GM23338 (cell line): Measurements from ENCODE around the gene SMYD1. TPM values are rescaled to one million over a fixed set of nuclear protein-coding genes. Genes with fewer than 3 reads are reported as not detected.

Experiments
- ATAC-seq: fragments of 200-7000 bp; cut with Tn5 transposase; 3 replicates; pipeline ENCODE4 v1.9.1; 2020
- DNase-seq: peaks from one replicate; pipeline ENCODE4 v3.0.0-alpha.2; 2015; ENCODE audit warnings: low spot score
- H2AFZ ChIP-seq: fragments of 200-600 bp; sonication (generic); 2 replicates; pipeline ENCODE4 v1.8.0; 2016; ENCODE audit warnings: antibody characterized with exemption, mild to moderate bottlenecking, moderate library complexity
- H3F3A ChIP-seq: fragments of 200-600 bp; sonication (generic); replicated peaks from 2 replicates; pipeline ENCODE4 v1.8.0; 2017; ENCODE audit warnings: antibody characterized with exemption, mixed run types, low read depth
- H3K27ac ChIP-seq: fragments of 200-600 bp; sonication (generic); 2 replicates; pipeline ENCODE4 v1.6.1; 2016; ENCODE audit warnings: low read depth
- H3K27me3 ChIP-seq: fragments of 200-600 bp; sonication (generic); 2 replicates; pipeline ENCODE4 v1.8.0; 2016; ENCODE audit warnings: mild to moderate bottlenecking, mixed run types, moderate library complexity; ENCODE audit not compliant: insufficient read depth
- H3K36me3 ChIP-seq: fragments of 200-600 bp; sonication (generic); 2 replicates; pipeline ENCODE4 v1.8.0; 2016; ENCODE audit warnings: mild to moderate bottlenecking; ENCODE audit not compliant: insufficient read depth
- H3K4me1 ChIP-seq: fragments of 200-600 bp; sonication (generic); 2 replicates; pipeline ENCODE4 v1.8.0; 2016; ENCODE audit warnings: mild to moderate bottlenecking, moderate library complexity; ENCODE audit not compliant: insufficient read depth
- H3K4me2 ChIP-seq: fragments of 200-600 bp; sonication (generic); 2 replicates; pipeline ENCODE4 v1.7.1; 2017; ENCODE audit warnings: mixed run types
- H3K4me3 ChIP-seq: fragments of 200-600 bp; sonication (generic); 2 replicates; pipeline ENCODE4 v1.6.1; 2016; ENCODE audit warnings: mixed run types
- H3K79me2 ChIP-seq: fragments of 200-600 bp; sonication (generic); replicated peaks from 2 replicates; pipeline ENCODE4 v1.8.0; 2017; ENCODE audit warnings: mild to moderate bottlenecking; ENCODE audit not compliant: insufficient read depth
- H3K9me2 ChIP-seq: fragments of 200-600 bp; sonication (generic); 2 replicates; pipeline ENCODE4 v1.8.0; 2017; ENCODE audit not compliant: insufficient read depth
- H4K20me1 ChIP-seq: fragments of 200-600 bp; sonication (generic); replicated peaks from 2 replicates; pipeline ENCODE4 v1.8.0; 2017; ENCODE audit warnings: mild to moderate bottlenecking; ENCODE audit not compliant: insufficient read depth
- H3K27ac Mint-ChIP-seq: 2 replicates; pipeline ENCODE4 v1.8.0; 2020; ENCODE audit warnings: inconsistent platforms, mild to moderate bottlenecking, moderate library complexity, mixed read lengths
- H3K27me3 Mint-ChIP-seq: 3 replicates; pipeline ENCODE4 v1.8.0; 2022; ENCODE audit warnings: low read depth, mild to moderate bottlenecking, moderate library complexity, mixed read lengths, inconsistent platforms; ENCODE audit not compliant: insufficient read depth, poor library complexity
- H3K36me3 Mint-ChIP-seq: 3 replicates; pipeline ENCODE4 v1.8.0; 2021; ENCODE audit warnings: low read depth, mild to moderate bottlenecking, inconsistent platforms, moderate library complexity, mixed read lengths
- H3K4me1 Mint-ChIP-seq: 3 replicates; pipeline ENCODE4 v1.8.0; 2020; ENCODE audit warnings: mild to moderate bottlenecking, inconsistent platforms, mixed read lengths
- H3K4me3 Mint-ChIP-seq: 3 replicates; pipeline ENCODE4 v1.8.0; 2021; ENCODE audit warnings: moderate library complexity, mild to moderate bottlenecking, inconsistent platforms, mixed read lengths
- H3K9me3 Mint-ChIP-seq: 3 replicates; pipeline ENCODE4 v1.8.0; 2020; ENCODE audit warnings: moderate library complexity, mild to moderate bottlenecking, inconsistent platforms, mixed read lengths
- EZH2 ChIP-seq: fragments of 200-600 bp; sonication (generic); IDR thresholded peaks from one replicate; pipeline ENCODE4 v1.8.0; 2017; ENCODE audit warnings: antibody characterized with exemption, mild to moderate bottlenecking, low read depth; ENCODE audit not compliant: unreplicated experiment
- EZH2phosphoT487 ChIP-seq: fragments of 200-600 bp; sonication (generic); IDR thresholded peaks from one replicate; pipeline ENCODE4 v1.8.1; 2018; ENCODE audit warnings: antibody characterized with exemption; ENCODE audit not compliant: unreplicated experiment
- JUNB ChIP-seq: IDR thresholded peaks from one replicate; pipeline ENCODE4 v1.6.1; 2016; ENCODE audit warnings: antibody characterized with exemption; ENCODE audit not compliant: unreplicated experiment
- POLR2AphosphoS5 ChIP-seq: IDR thresholded peaks from 2 replicates; pipeline ENCODE4 v1.6.1; 2016; ENCODE audit warnings: antibody characterized with exemption, low read depth
- STAT1 ChIP-seq: IDR thresholded peaks from one replicate; pipeline ENCODE4 v1.6.1; 2016; ENCODE audit warnings: antibody characterized with exemption; ENCODE audit not compliant: unreplicated experiment
- ZNF114 ChIP-seq: fragments of 250-450 bp; sonication (Bioruptor Pico); IDR thresholded peaks from 2 replicates; pipeline ENCODE4 v1.5.0; 2020; ENCODE audit warnings: mild to moderate bottlenecking, moderate library complexity
- ZNF331 ChIP-seq: fragments of 250-450 bp; sonication (Bioruptor Pico); IDR thresholded peaks from 2 replicates; pipeline ENCODE4 v1.5.0; 2020; ENCODE audit warnings: low read depth, mild to moderate bottlenecking, moderate library complexity
- polyA plus RNA-seq: library from polyadenylated mRNA; unstranded; fragments of >200 nt; fragmentation: Nextera tagmentation; extraction: Ambion mirVana; gene quantifications from 2 replicates; pipeline ENCODE4 v1.2.1, GENCODE V29; 2016
- total RNA-seq: library from RNA; depleted of rRNA; stranded (reverse); fragments of >200 nt; shearing (Covaris generic); gene quantifications from 2 replicates; pipeline ENCODE4 v1.2.3, GENCODE V29; 2014
- TF ChIP-seq, protein P1 (sequence below): IDR thresholded peaks from 2 replicates; pipeline ENCODE4 v1.6.1; 2016; ENCODE audit warnings: antibody characterized with exemption
- TF ChIP-seq, protein P2 (sequence below), 2 experiments: fragments of 200-600 bp in 1 of 2; sonication (generic) in 1 of 2; conservative IDR thresholded peaks; 2 replicates each; pipeline versions ENCODE4 v1.5.1 to v1.6.1; 2016 to 2017; ENCODE audit warnings: antibody characterized with exemption in 2 of 2, low read depth in 2 of 2, mild to moderate bottlenecking in 2 of 2, moderate library complexity in 1 of 2
- TF ChIP-seq, protein P3 (sequence below): IDR thresholded peaks from one replicate; pipeline ENCODE4 v1.6.1; 2018; ENCODE audit warnings: antibody characterized with exemption; ENCODE audit not compliant: unreplicated experiment

Gene SMYD1
- total and polyA plus RNA-seq, 2 experiments from 2014 or later: 0.07 TPM; not detected in 1

GRCh38 chr2:88091943-88092342, 24.3 kb downstream of the SMYD1 start (continued):
- TF ChIP-seq, protein P1, sequence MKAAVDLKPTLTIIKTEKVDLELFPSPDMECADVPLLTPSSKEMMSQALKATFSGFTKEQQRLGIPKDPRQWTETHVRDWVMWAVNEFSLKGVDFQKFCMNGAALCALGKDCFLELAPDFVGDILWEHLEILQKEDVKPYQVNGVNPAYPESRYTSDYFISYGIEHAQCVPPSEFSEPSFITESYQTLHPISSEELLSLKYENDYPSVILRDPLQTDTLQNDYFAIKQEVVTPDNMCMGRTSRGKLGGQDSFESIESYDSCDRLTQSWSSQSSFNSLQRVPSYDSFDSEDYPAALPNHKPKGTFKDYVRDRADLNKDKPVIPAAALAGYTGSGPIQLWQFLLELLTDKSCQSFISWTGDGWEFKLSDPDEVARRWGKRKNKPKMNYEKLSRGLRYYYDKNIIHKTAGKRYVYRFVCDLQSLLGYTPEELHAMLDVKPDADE: no peak
- no peak for TF ChIP-seq EZH2
- TF ChIP-seq, protein P2, sequence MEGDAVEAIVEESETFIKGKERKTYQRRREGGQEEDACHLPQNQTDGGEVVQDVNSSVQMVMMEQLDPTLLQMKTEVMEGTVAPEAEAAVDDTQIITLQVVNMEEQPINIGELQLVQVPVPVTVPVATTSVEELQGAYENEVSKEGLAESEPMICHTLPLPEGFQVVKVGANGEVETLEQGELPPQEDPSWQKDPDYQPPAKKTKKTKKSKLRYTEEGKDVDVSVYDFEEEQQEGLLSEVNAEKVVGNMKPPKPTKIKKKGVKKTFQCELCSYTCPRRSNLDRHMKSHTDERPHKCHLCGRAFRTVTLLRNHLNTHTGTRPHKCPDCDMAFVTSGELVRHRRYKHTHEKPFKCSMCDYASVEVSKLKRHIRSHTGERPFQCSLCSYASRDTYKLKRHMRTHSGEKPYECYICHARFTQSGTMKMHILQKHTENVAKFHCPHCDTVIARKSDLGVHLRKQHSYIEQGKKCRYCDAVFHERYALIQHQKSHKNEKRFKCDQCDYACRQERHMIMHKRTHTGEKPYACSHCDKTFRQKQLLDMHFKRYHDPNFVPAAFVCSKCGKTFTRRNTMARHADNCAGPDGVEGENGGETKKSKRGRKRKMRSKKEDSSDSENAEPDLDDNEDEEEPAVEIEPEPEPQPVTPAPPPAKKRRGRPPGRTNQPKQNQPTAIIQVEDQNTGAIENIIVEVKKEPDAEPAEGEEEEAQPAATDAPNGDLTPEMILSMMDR (conservative IDR thresholded peaks at IDR 0.05; ENCODE audit: low read depth in 2 of 2): no peak
- no peak for TF ChIP-seq POLR2AphosphoS5
- TF ChIP-seq, protein P3, sequence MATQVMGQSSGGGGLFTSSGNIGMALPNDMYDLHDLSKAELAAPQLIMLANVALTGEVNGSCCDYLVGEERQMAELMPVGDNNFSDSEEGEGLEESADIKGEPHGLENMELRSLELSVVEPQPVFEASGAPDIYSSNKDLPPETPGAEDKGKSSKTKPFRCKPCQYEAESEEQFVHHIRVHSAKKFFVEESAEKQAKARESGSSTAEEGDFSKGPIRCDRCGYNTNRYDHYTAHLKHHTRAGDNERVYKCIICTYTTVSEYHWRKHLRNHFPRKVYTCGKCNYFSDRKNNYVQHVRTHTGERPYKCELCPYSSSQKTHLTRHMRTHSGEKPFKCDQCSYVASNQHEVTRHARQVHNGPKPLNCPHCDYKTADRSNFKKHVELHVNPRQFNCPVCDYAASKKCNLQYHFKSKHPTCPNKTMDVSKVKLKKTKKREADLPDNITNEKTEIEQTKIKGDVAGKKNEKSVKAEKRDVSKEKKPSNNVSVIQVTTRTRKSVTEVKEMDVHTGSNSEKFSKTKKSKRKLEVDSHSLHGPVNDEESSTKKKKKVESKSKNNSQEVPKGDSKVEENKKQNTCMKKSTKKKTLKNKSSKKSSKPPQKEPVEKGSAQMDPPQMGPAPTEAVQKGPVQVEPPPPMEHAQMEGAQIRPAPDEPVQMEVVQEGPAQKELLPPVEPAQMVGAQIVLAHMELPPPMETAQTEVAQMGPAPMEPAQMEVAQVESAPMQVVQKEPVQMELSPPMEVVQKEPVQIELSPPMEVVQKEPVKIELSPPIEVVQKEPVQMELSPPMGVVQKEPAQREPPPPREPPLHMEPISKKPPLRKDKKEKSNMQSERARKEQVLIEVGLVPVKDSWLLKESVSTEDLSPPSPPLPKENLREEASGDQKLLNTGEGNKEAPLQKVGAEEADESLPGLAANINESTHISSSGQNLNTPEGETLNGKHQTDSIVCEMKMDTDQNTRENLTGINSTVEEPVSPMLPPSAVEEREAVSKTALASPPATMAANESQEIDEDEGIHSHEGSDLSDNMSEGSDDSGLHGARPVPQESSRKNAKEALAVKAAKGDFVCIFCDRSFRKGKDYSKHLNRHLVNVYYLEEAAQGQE: no peak
- TF ChIP-seq ZNF114: no peak
- TF ChIP-seq JUNB: no peak
- TF ChIP-seq EZH2phosphoT487: no peak
- no peak for TF ChIP-seq ZNF331 (CRISPR knock-in tag)
- TF ChIP-seq STAT1: no peak

DNA sequence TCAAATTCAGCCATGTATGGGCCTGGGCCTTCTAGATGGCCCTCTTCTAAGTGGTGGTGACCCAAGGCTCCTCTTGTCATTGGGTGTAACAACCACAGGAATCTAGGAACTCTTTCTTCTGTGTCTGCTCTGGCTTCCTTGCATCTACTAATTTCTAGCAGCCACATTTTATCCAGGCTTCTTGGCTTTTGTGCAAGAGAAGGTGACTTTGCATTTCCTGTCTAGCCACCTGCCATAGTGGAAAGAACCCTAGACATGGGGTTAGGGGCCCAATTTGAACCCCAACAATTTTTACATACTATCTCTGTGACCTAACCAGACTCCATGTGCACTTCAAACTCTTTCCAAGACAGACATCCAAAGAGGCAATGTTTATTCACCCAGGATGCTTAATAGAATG, 25.1 kb downstream of the SMYD1 start:
- H3K27me3 ChIP-seq: no peaks in the 10 kb centered on the region
- no peak overlapping the region for H3K27ac ChIP-seq
- Mint-ChIP-seq H3K4me3 (no peak overlapping the region), H3K27ac (no peak overlapping the region), H3K36me3 (no peaks in the 10 kb centered on the region), H3K27me3 (peaks cover 2% of the 10 kb centered on the region), H3K4me1 (peaks cover 23% of the 10 kb centered on the region), H3K9me3 (no peaks in the 10 kb centered on the region; the same call in 2 of the 3 replicates)
- no peaks in the 10 kb centered on the region for H3K9me2 ChIP-seq
- DNase-seq: no peak
- no peaks in the 10 kb centered on the region for H3K79me2 ChIP-seq
- no peaks in the 10 kb centered on the region for H3F3A ChIP-seq
- no peaks in the 10 kb centered on the region for H3K36me3 ChIP-seq
- ATAC-seq: no peak
- no peak overlapping the region for H2AFZ ChIP-seq
- H3K4me1 ChIP-seq: no peaks in the 10 kb centered on the region; the same call in 1 of the 2 replicates
- H3K4me2 ChIP-seq: no peak overlapping the region
- H4K20me1 ChIP-seq: no peaks in the 10 kb centered on the region
- no peak overlapping the region for H3K4me3 ChIP-seq
- no peak for TF ChIP-seq STAT1
